Fibroblast of villous mesenchyme (primary cell): ENCODE results near the gene CEACAM19. TPM values are rescaled to one million over a fixed set of nuclear protein-coding genes. Genes with fewer than 3 reads are reported as not detected.

Experiments
- DNase-seq: peaks from one replicate; pipeline ENCODE4 v3.0.0-alpha.2; 2010; ENCODE audit warnings: low read depth
- H3K4me3 ChIP-seq: 2 replicates; pipeline ENCODE4 v1.5.1; 2011; ENCODE audit warnings: low read depth, mild to moderate bottlenecking, low read length
- total RNA-seq: library from RNA; depleted of rRNA; stranded (reverse); fragments of >200 nt; gene quantifications from 2 replicates; pipeline ENCODE4 v1.2.3, GENCODE V29; 2012
- TF ChIP-seq, protein P1 (sequence below): IDR thresholded peaks from 2 replicates; pipeline ENCODE4 v1.5.1; 2012; ENCODE audit warnings: low read depth, mild to moderate bottlenecking, low read length; ENCODE audit not compliant: insufficient read depth

Gene CEACAM19
- total RNA-seq, 1 donor = 5.6 TPM

DNA sequence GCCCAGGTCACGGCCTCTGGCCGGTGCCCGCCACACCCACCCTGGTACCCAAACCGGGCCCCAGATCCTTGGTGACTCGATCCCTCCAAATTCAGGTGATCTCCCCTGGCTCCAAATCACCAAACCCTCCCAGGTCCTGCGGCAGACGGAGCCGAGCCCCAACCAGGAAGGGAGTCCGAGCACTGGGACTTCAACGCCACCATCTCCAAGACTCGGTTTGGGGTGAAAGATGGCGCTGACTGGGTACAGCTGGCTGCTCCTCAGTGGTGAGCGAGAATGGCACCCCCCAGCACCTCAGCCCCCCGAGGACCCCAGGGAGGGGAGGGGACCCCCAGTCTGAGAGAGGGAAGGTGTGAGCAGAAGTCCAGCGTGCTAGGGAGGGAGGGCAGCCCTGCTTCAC lies 29.9 kb downstream of the CEACAM19 start:
- H3K4me3 ChIP-seq = no peak overlapping the region
- no peak for DNase-seq
- TF ChIP-seq, protein P1, sequence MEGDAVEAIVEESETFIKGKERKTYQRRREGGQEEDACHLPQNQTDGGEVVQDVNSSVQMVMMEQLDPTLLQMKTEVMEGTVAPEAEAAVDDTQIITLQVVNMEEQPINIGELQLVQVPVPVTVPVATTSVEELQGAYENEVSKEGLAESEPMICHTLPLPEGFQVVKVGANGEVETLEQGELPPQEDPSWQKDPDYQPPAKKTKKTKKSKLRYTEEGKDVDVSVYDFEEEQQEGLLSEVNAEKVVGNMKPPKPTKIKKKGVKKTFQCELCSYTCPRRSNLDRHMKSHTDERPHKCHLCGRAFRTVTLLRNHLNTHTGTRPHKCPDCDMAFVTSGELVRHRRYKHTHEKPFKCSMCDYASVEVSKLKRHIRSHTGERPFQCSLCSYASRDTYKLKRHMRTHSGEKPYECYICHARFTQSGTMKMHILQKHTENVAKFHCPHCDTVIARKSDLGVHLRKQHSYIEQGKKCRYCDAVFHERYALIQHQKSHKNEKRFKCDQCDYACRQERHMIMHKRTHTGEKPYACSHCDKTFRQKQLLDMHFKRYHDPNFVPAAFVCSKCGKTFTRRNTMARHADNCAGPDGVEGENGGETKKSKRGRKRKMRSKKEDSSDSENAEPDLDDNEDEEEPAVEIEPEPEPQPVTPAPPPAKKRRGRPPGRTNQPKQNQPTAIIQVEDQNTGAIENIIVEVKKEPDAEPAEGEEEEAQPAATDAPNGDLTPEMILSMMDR = no peak

DNA sequence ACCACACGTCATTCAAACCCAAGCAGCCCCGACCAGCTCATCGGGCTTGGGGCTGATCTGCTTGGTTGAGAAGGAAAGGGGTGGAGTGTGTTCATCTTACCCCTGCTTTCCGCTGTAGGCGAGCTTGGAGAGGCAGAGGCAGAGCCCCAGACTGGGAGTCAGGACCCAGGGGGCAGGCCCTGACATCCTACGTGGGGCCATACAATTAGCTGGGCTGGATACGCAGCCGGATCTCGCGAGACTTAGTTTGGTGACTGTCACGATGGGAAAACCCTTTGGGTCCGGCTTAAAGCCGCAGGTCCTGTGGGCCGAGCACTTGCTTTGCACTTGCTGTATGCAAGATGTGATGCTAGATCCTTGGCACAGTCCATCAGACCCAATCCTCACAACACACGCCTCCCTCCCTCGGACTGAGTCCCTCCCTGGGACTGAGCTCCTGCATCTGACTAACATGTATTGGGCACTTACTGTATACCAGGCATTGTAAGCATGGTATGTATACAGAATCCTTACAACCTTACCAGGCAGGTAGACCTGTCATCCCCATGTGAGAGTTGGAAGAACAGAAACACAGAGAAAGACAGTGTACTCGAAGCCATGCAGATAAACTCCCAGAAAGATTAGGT lies 31.4 kb downstream of the CEACAM19 start:
- no peak for DNase-seq
- TF ChIP-seq, protein P1 = no peak
- no peak overlapping the region for H3K4me3 ChIP-seq

DNA sequence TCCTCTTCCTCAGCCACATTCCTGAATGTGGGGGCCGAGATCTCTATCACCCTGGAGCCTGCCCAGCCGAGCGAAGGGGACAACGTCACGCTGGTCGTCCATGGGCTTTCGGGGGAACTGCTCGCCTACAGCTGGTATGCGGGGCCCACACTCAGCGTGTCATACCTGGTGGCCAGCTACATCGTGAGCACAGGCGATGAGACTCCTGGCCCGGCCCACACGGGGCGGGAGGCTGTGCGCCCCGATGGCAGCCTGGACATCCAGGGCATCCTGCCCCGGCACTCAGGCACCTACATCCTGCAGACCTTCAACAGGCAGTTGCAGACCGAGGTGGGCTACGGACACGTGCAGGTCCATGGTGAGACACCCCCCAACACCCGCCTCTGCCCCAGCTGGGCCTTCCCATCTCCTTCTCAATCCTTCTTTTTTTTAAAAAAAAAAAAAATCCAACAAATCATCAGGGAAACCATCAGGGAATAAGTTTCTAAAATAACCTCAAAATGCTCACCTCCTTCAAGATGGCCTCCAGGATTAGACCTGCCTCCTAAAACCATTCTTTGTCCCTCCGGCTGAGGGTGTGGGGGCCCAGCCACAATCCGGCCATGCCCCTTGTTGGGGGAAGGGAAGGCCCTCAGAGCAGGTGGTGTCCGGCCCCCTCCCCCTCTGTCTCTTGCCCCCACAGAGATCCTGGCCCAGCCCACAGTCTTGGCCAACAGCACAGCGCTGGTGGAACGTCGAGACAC lies 32.2 kb downstream of the CEACAM19 start:
- DNase-seq = no peak
- TF ChIP-seq, protein P1 = no peak
- H3K4me3 ChIP-seq = no peak overlapping the region

DNA sequence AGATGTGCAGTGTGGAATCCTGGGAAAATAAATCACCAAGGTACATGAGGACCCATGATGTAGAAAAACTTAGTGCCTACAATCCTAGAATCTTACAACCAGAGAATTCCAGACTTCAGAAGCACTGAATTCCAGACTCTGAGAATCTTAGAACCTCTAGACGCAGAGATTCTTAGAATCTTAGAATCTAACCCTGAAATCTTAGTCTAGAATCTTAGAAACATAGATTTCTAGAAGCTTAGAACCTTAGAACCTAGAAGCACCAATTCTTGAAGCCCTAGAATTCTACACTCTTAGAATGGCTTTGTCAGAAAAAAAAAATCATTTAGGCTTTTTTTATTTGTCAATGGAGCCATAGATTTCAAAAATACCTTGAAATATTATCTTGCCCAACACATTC lies 33.7 kb downstream of the CEACAM19 start:
- no peak overlapping the region for H3K4me3 ChIP-seq
- DNase-seq = no peak
- TF ChIP-seq, protein P1 = no peak

DNA sequence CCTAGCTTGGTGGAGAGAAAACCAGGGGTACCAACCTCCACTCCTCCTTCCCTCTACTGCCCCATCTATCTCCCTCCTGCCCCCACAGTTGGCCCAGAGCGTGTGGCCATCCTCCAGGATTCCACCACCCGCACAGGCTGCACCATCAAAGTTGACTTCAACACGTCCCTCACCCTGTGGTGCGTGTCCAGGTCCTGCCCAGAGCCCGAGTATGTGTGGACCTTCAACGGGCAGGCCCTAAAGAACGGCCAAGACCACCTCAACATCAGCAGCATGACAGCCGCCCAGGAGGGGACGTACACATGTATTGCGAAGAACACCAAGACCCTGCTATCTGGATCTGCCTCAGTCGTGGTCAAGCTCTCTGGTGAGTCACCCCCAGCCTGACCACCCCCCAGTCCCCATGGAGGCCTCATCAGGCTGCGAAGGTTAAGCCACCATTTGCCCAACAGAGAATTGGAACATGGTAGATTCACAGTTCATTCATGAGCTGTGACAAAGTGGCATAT lies 34.3 kb downstream of the CEACAM19 start:
- TF ChIP-seq, protein P1 = no peak
- H3K4me3 ChIP-seq = no peak overlapping the region
- no peak for DNase-seq

DNA sequence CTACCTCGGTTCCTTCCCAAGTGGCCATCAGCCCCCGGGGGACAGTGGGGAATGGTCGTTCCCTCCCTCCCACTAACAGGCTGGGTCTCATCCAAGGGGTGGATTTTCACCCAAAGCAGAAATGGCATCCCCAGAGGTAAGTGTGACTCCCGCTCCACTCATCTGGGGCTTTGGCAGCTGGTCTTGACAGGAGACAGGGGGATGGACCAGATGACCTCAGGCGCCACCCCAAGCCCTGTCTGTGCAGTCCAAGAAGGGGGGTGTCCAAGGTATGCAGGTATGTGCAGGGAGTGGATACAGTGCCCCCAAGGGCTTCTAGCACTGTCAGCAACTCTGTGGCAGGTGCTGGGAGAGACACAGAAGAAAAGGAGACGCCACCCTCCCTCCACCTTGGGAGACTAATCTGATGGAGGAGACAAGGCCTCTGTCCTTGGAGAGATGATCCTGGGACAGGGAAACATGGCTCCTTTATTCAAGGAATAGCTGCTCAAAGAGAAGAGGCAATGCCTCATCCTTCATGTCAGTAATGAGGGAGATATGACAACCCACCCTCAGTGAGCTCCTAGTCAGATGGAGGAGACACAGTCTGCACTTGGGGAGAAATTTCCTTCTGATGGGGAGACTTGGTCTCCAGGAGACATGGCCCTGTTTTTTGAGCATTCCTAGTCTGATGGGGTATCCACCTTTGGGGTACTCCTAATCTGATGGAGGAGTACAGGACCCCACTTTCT lies 35.4 kb downstream of the CEACAM19 start:
- H3K4me3 ChIP-seq = no peak overlapping the region
- DNase-seq = no peak
- TF ChIP-seq, protein P1 = no peak
